IMR-90 (cell line): ENCODE measurements around the gene BTN1A1. TPM values are rescaled to one million over a fixed set of nuclear protein-coding genes. Genes with fewer than 3 reads are reported as not detected.

Source experiments
- ATAC-seq: fragments of 200-7000 bp; cut with Tn5 transposase; 2 replicates; pipeline ENCODE4 v1.9.1; 2020; ENCODE audit warnings: low read depth, mild to moderate bottlenecking, moderate library complexity
- BruUV-seq: library from RNA; stranded (reverse); fragments of 400-500 nt; replicated peaks from 2 replicates; lab custom pipeline; 2021; lab: Mats Ljungman, UMichigan
- CTCF ChIA-PET: fragments of 300-600 bp; formaldehyde crosslinking; extraction: SDS; loops from one replicate; lab custom pipeline; 2021; ENCODE audit warnings: antibody characterized with exemption; lab: Yijun Ruan, JAX
- POLR2A ChIA-PET: fragments of 300-600 bp; sonication (Branson Sonifier 250); formaldehyde crosslinking; loops from one replicate; lab custom pipeline; 2022; ENCODE audit warnings: antibody characterized with exemption; ENCODE audit not compliant: unreplicated experiment; lab: Charles Lee
- DNase-seq: peaks from one replicate; pipeline ENCODE4 v3.0.0; 2013
- H2AFZ ChIP-seq: replicated peaks from 2 replicates; pipeline ENCODE3; 2013; ENCODE audit warnings: low read length, mild to moderate bottlenecking; ENCODE audit not compliant: poor library complexity
- H2AK5ac ChIP-seq: 2 replicates; pipeline ENCODE4 v1.6.1; 2013; ENCODE audit warnings: low read depth, low read length, inconsistent platforms
- H2AK9ac ChIP-seq: replicated peaks from 2 replicates; pipeline ENCODE3; 2013; ENCODE audit warnings: mild to moderate bottlenecking, low read depth, low read length, moderate library complexity; ENCODE audit not compliant: poor library complexity
- H2BK120ac ChIP-seq: 2 replicates; pipeline ENCODE4 v1.6.1; 2013; ENCODE audit warnings: low read depth, low read length, inconsistent platforms
- H2BK15ac ChIP-seq: 3 replicates; pipeline ENCODE4 v1.6.1; 2013; ENCODE audit warnings: low read depth, low read length, inconsistent platforms
- H2BK20ac ChIP-seq: 2 replicates; pipeline ENCODE4 v1.6.1; 2013; ENCODE audit warnings: low read depth, mild to moderate bottlenecking, inconsistent platforms, low read length, moderate library complexity
- H2BK5ac ChIP-seq: 2 replicates; pipeline ENCODE4 v1.6.1; 2013; ENCODE audit warnings: mild to moderate bottlenecking, low read depth, low read length, inconsistent platforms; ENCODE audit not compliant: poor library complexity, severe bottlenecking
- H3K14ac ChIP-seq: replicated peaks from 2 replicates; pipeline ENCODE4 v1.6.1; 2013; ENCODE audit warnings: low read depth, low read length, inconsistent platforms
- H3K18ac ChIP-seq: 2 replicates; pipeline ENCODE4 v1.6.1; 2013; ENCODE audit warnings: low read depth, low read length, control low read depth
- H3K23ac ChIP-seq: 2 replicates; pipeline ENCODE4 v1.6.1; 2013; ENCODE audit warnings: low read depth, low read length, inconsistent platforms
- H3K27ac ChIP-seq: 2 replicates; pipeline ENCODE4 v1.5.1; 2013; ENCODE audit warnings: mild to moderate bottlenecking, control low read depth, low read length; ENCODE audit not compliant: insufficient read depth
- H3K27me3 ChIP-seq: 2 replicates; pipeline ENCODE4 v1.6.1; 2013; ENCODE audit warnings: low read length; ENCODE audit not compliant: control insufficient read depth, insufficient read depth
- H3K36me3 ChIP-seq: 2 replicates; pipeline ENCODE4 v1.6.1; 2013; ENCODE audit warnings: low read length, mixed read lengths; ENCODE audit not compliant: control insufficient read depth, insufficient read depth
- H3K4ac ChIP-seq: 2 replicates; pipeline ENCODE4 v1.6.1; 2013; ENCODE audit warnings: low read depth, low read length, inconsistent platforms
- H3K4me1 ChIP-seq: 2 replicates; pipeline ENCODE4 v1.6.1; 2013; ENCODE audit warnings: low read length, mixed read lengths; ENCODE audit not compliant: control insufficient read depth, insufficient read depth
- H3K4me2 ChIP-seq: 2 replicates; pipeline ENCODE4 v1.6.1; 2013; ENCODE audit warnings: low read depth, mild to moderate bottlenecking, control low read depth, low read length, moderate library complexity
- H3K4me3 ChIP-seq: 2 replicates; pipeline ENCODE4 v1.5.1; 2013; ENCODE audit warnings: low read depth, mild to moderate bottlenecking, control low read depth, low read length, moderate library complexity; ENCODE audit not compliant: insufficient read depth
- H3K56ac ChIP-seq: 2 replicates; pipeline ENCODE4 v1.6.1; 2013; ENCODE audit warnings: low read length, inconsistent platforms; ENCODE audit not compliant: insufficient read depth; ENCODE audit errors: extremely low read depth
- H3K79me1 ChIP-seq, 2 experiments: 2 replicates each; pipeline ENCODE4 v1.6.1; 2013; ENCODE audit warnings: low read length in 2 of 2, inconsistent platforms in 1 of 2, low read depth in 1 of 2
- H3K9ac ChIP-seq: 2 replicates; pipeline ENCODE4 v1.6.1; 2013; ENCODE audit warnings: low read depth, low read length, control low read depth
- H3K9me1 ChIP-seq: 2 replicates; pipeline ENCODE4 v1.6.1; 2013; ENCODE audit warnings: low read length, inconsistent platforms; ENCODE audit not compliant: insufficient read depth
- H3K9me3 ChIP-seq: 2 replicates; pipeline ENCODE4 v1.6.1; 2013; ENCODE audit warnings: low read length; ENCODE audit not compliant: control insufficient read depth, insufficient read depth
- H4K20me1 ChIP-seq: 2 replicates; pipeline ENCODE4 v1.6.1; 2013; ENCODE audit warnings: low read length, inconsistent platforms; ENCODE audit not compliant: insufficient read depth
- H4K5ac ChIP-seq: 2 replicates; pipeline ENCODE4 v1.6.1; 2013; ENCODE audit warnings: mild to moderate bottlenecking, low read depth, low read length, control low read depth
- H4K8ac ChIP-seq, 2 experiments: 2 replicates each; pipeline ENCODE4 v1.6.1; 2013; ENCODE audit warnings: low read depth in 2 of 2, low read length in 2 of 2, control low read depth in 1 of 2, inconsistent platforms in 1 of 2
- H4K91ac ChIP-seq: 2 replicates; pipeline ENCODE4 v1.6.1; 2013; ENCODE audit warnings: low read depth, low read length, inconsistent platforms; ENCODE audit not compliant: insufficient read depth
- BHLHE40 ChIP-seq: fragments of 150-350 bp; IDR thresholded peaks from 2 replicates; pipeline ENCODE4 v1.6.1; 2016; ENCODE audit warnings: mild to moderate bottlenecking, low read depth, low read length
- CEBPB ChIP-seq: IDR thresholded peaks from 2 replicates; pipeline ENCODE4 v1.6.1; 2012; ENCODE audit warnings: low read depth, low read length, improper control_type of control experiment
- CHD1 ChIP-seq: IDR thresholded peaks from 2 replicates; pipeline ENCODE4 v1.6.1; 2012; ENCODE audit warnings: low read depth, low read length, improper control_type of control experiment
- FOS ChIP-seq: fragments of 150-350 bp; IDR thresholded peaks from 2 replicates; pipeline ENCODE4 v1.6.1; 2016; ENCODE audit warnings: low read depth, low read length
- MAFK ChIP-seq: IDR thresholded peaks from 2 replicates; pipeline ENCODE4 v1.6.1; 2012; ENCODE audit warnings: low read depth, low read length, improper control_type of control experiment
- MAZ ChIP-seq: IDR thresholded peaks from 2 replicates; pipeline ENCODE4 v1.6.1; 2012; ENCODE audit warnings: low read depth, mild to moderate bottlenecking, low read length, improper control_type of control experiment, moderate library complexity, borderline replicate concordance
- MXI1 ChIP-seq: IDR thresholded peaks from 2 replicates; pipeline ENCODE4 v1.6.1; 2012; ENCODE audit warnings: low read depth, mild to moderate bottlenecking, low read length, moderate library complexity, borderline replicate concordance
- NFE2L2 ChIP-seq: fragments of 150-350 bp; IDR thresholded peaks from 2 replicates; pipeline ENCODE4 v1.6.1; 2016; ENCODE audit warnings: low read depth, mild to moderate bottlenecking, low read length
- POLR2A ChIP-seq: IDR thresholded peaks from 2 replicates; pipeline ENCODE4 v1.6.1; 2012; ENCODE audit warnings: mild to moderate bottlenecking, low read depth, low read length
- RAD21 ChIP-seq: IDR thresholded peaks from 2 replicates; pipeline ENCODE4 v1.6.1; 2012; ENCODE audit warnings: low read length, improper control_type of control experiment
- RCOR1 ChIP-seq: IDR thresholded peaks from 2 replicates; pipeline ENCODE4 v1.6.1; 2012; ENCODE audit warnings: mild to moderate bottlenecking, low read length, improper control_type of control experiment; ENCODE audit not compliant: insufficient replicate concordance
- RFX5 ChIP-seq: IDR thresholded peaks from 2 replicates; pipeline ENCODE4 v1.8.0; 2012; ENCODE audit warnings: low read depth, mild to moderate bottlenecking, low read length, moderate library complexity
- SMC3 ChIP-seq: fragments of 150-350 bp; IDR thresholded peaks from 2 replicates; pipeline ENCODE4 v1.6.1; 2016; ENCODE audit warnings: low read depth, mild to moderate bottlenecking, antibody characterized with exemption, low read length, moderate library complexity
- USF2 ChIP-seq: fragments of 150-350 bp; IDR thresholded peaks from 2 replicates; pipeline ENCODE4 v1.6.1; 2017; ENCODE audit warnings: mild to moderate bottlenecking, antibody characterized with exemption, low read length, low read depth
- WGBS, 2 experiments: methylation state at CpG; one replicate each; pipeline versions ENCODE4 v1.1.5 to v1.1.7; 2013; ENCODE audit warnings: missing lambda C conversion rate in 2 of 2; ENCODE audit not compliant: insufficient read length in 1 of 2; ENCODE audit errors: extremely low coverage in 2 of 2; 5-methylcytosine and 5-hydroxymethylcytosine counted together
- dilution Hi-C: fragments of 300-500 bp; cut with HindIII; formaldehyde crosslinking; loops from one replicate; pipeline ENCODE4 v1.14.3; 2018; ENCODE audit warnings: low sequenced_read_pairs; ENCODE audit not compliant: unreplicated experiment
- in situ Hi-C: fragments of 300-500 bp; cut with MboI; formaldehyde crosslinking; loops from 3 replicates; pipeline ENCODE4 v1.14.3; 2019; ENCODE audit warnings: low sequenced_read_pairs, inconsistent platforms, mixed read lengths
- intact Hi-C: fragments of 100-400 bp; cut with micrococcal nuclease; formaldehyde crosslinking; loops from 2 replicates; pipeline ENCODE4 v1.10.0; 2022
- polyA plus RNA-seq, 3 experiments: library from polyadenylated mRNA; depleted of rRNA; stranded (reverse); fragments of >200 nt; gene quantifications; 2 replicates each; pipeline ENCODE4 v1.2.3, GENCODE V29; 2012; ENCODE audit warnings: low replicate concordance in 1 of 3
- total RNA-seq: library from RNA; depleted of rRNA; stranded (reverse); fragments of >200 nt; gene quantifications from 2 replicates; pipeline ENCODE4 v1.2.3, GENCODE V29; 2012
- TF ChIP-seq, protein P1 (sequence below): conservative IDR thresholded peaks from 2 replicates; pipeline ENCODE4 v1.5.1; 2012; ENCODE audit warnings: mild to moderate bottlenecking, low read depth, low read length, improper control_type of control experiment
- TF ChIP-seq, protein P2 (sequence below): fragments of 150-350 bp; IDR thresholded peaks from 2 replicates; pipeline ENCODE4 v1.6.1; 2016; ENCODE audit warnings: low read depth, mild to moderate bottlenecking, low read length, moderate library complexity, borderline replicate concordance

The BTN1A1 gene
- total and polyA plus RNA-seq, 2 of the 4 experiments (the other 2 are of a cell fraction) = not detected

DNA sequence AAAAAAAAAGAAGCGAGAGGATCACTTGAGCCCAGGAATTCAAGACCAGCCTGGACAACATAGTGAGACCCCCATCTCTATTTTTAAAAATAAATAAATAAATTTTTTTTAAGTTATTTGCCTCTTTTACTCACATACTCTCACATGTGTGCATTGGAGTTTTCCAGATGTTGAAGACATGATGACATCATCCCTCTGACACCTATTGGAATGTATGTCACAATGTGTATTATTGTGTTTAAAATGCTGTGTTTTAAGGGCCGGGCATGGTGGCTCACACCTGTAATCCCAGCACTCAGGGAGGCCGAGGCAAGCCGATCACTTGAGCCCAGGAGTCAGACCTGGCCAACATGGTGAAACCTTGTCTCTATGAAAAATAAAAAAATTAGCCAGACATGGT, 17.8 kb upstream of the BTN1A1 start:
- no peak overlapping the region for H3K4me3 ChIP-seq
- 100% methylated on average over 2 of the region's 4 CpGs; no CpG with 5 or more reads in 1 of the 2 experiments for WGBS, 2 experiments
- no peak overlapping the region for H3K18ac ChIP-seq
- H3K4ac ChIP-seq = no peak overlapping the region
- no peak overlapping the region for H3K23ac ChIP-seq
- no peak overlapping the region for H3K14ac ChIP-seq
- H3K27me3 ChIP-seq = no peaks in the 10 kb centered on the region
- no peak overlapping the region for H2BK20ac ChIP-seq
- H2AFZ ChIP-seq = no peak overlapping the region
- intact Hi-C loops (no loop called here), in situ Hi-C loops (no loop called here), dilution Hi-C loops (no loop called here)
- BruUV-seq = no TSS peak
- no peak overlapping the region for H4K8ac ChIP-seq
- H4K91ac ChIP-seq = no peak overlapping the region
- TF ChIP-seq, protein P1, sequence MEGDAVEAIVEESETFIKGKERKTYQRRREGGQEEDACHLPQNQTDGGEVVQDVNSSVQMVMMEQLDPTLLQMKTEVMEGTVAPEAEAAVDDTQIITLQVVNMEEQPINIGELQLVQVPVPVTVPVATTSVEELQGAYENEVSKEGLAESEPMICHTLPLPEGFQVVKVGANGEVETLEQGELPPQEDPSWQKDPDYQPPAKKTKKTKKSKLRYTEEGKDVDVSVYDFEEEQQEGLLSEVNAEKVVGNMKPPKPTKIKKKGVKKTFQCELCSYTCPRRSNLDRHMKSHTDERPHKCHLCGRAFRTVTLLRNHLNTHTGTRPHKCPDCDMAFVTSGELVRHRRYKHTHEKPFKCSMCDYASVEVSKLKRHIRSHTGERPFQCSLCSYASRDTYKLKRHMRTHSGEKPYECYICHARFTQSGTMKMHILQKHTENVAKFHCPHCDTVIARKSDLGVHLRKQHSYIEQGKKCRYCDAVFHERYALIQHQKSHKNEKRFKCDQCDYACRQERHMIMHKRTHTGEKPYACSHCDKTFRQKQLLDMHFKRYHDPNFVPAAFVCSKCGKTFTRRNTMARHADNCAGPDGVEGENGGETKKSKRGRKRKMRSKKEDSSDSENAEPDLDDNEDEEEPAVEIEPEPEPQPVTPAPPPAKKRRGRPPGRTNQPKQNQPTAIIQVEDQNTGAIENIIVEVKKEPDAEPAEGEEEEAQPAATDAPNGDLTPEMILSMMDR = no peak
- TF ChIP-seq MAZ = no peak
- TF ChIP-seq SMC3 = no peak
- no peak for TF ChIP-seq RCOR1
- TF ChIP-seq BHLHE40 = no peak
- no peak for TF ChIP-seq USF2
- no peak for TF ChIP-seq RFX5
- no peak for TF ChIP-seq MAFK
- no peak for TF ChIP-seq FOS
- TF ChIP-seq CEBPB = no peak
- TF ChIP-seq NFE2L2 = no peak
- no peak for TF ChIP-seq RAD21
- no peak for TF ChIP-seq CHD1
- TF ChIP-seq, protein P2, sequence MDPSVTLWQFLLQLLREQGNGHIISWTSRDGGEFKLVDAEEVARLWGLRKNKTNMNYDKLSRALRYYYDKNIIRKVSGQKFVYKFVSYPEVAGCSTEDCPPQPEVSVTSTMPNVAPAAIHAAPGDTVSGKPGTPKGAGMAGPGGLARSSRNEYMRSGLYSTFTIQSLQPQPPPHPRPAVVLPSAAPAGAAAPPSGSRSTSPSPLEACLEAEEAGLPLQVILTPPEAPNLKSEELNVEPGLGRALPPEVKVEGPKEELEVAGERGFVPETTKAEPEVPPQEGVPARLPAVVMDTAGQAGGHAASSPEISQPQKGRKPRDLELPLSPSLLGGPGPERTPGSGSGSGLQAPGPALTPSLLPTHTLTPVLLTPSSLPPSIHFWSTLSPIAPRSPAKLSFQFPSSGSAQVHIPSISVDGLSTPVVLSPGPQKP = no peak
- no peak for TF ChIP-seq POLR2A
- TF ChIP-seq MXI1 = no peak
- POLR2A ChIA-PET = no interaction called here
- peaks cover 2% of the 10 kb centered on the region; the same call in 1 of the 2 replicates for H3K4me1 ChIP-seq
- H2AK9ac ChIP-seq = no peak overlapping the region
- no peak overlapping the region for H2BK5ac ChIP-seq
- no peaks in the 10 kb centered on the region for H3K36me3 ChIP-seq
- no peak overlapping the region for H2BK15ac ChIP-seq
- H4K5ac ChIP-seq = no peak overlapping the region
- H3K27ac ChIP-seq = no peak overlapping the region
- no peaks in the 10 kb centered on the region; the same call in 1 of the 2 replicates for H3K9me3 ChIP-seq
- H3K9me1 ChIP-seq = no peaks in the 10 kb centered on the region
- no peak overlapping the region for H3K4me2 ChIP-seq
- H3K79me1 ChIP-seq = no peaks in the 10 kb centered on the region
- no peak overlapping the region for H3K9ac ChIP-seq
- no peak overlapping the region for H2BK120ac ChIP-seq
- no peak overlapping the region for H2AK5ac ChIP-seq
- DNase-seq (no peak), ATAC-seq (no peak)
- CTCF ChIA-PET = no interaction called here
- no peaks in the 10 kb centered on the region for H4K20me1 ChIP-seq
- H3K56ac ChIP-seq = no peak overlapping the region
